ENCODE data around the gene C15orf39.

C15orf39 gene

GRCh38 chr15:75192307-75192706 is 9.4 kb upstream of the C15orf39 start:
- TF ChIP-seq CTCF (IDR thresholded peaks at IDR 0.05; ENCODE audit: low read depth, low read length, missing control alignments), result no peak
- Histone ChIP-seq H3K27me3 (replicated peaks) (no peaks in the 10 kb centered on the region), H3K36me3 (replicated peaks) (no peaks in the 10 kb centered on the region), H3K27ac (no peak overlapping the region), H3K4me3 (ENCODE audit: low read depth, low read length) (no peak overlapping the region)
- DNase-seq, result no peak
- in situ Hi-C loops (cut with HindIII; ENCODE audit: low pct_ligation_motif_present, low sequenced_read_pairs), result no loop called here

GRCh38 chr15:75193272-75193671 is 8.4 kb upstream of the C15orf39 start:
- TF ChIP-seq CTCF (IDR thresholded peaks at IDR 0.05; ENCODE audit: low read depth, low read length, missing control alignments), result no peak
- Histone ChIP-seq H3K4me3 (ENCODE audit: low read depth, low read length) (no peak overlapping the region), H3K27me3 (replicated peaks) (no peaks in the 10 kb centered on the region), H3K36me3 (replicated peaks) (no peaks in the 10 kb centered on the region), H3K27ac (no peak overlapping the region)
- no peak for DNase-seq
- in situ Hi-C loops (cut with HindIII; ENCODE audit: low pct_ligation_motif_present, low sequenced_read_pairs), result no loop called here

- Histone ChIP-seq H3K36me3 (replicated peaks) (no peaks in the 10 kb centered on the region), H3K27me3 (replicated peaks) (no peaks in the 10 kb centered on the region), H3K4me3 (ENCODE audit: low read depth, low read length) (no peak overlapping the region), H3K27ac (no peak overlapping the region)
- no peak for TF ChIP-seq CTCF (IDR thresholded peaks at IDR 0.05; ENCODE audit: low read depth, low read length, missing control alignments)
- in situ Hi-C loops (cut with HindIII; ENCODE audit: low pct_ligation_motif_present, low sequenced_read_pairs), result no loop called here
- DNase-seq, result no peak
Observed at GRCh38 chr15:75193976-75194375, 7.7 kb upstream of the C15orf39 start.

GRCh38 chr15:75194397-75194796 is 7.3 kb upstream of the C15orf39 start:
- DNase-seq, result no peak
- H3K27me3 ChIP-seq (replicated peaks), result no peaks in the 10 kb centered on the region
- H3K27ac ChIP-seq, result no peak overlapping the region
- in situ Hi-C loops (cut with HindIII; ENCODE audit: low pct_ligation_motif_present, low sequenced_read_pairs), result no loop called here
- H3K4me3 ChIP-seq (ENCODE audit: low read depth, low read length), result no peak overlapping the region
- TF ChIP-seq CTCF (IDR thresholded peaks at IDR 0.05; ENCODE audit: low read depth, low read length, missing control alignments), result no peak
- no peaks in the 10 kb centered on the region for H3K36me3 ChIP-seq (replicated peaks)

- in situ Hi-C loops (cut with HindIII; ENCODE audit: low pct_ligation_motif_present, low sequenced_read_pairs), result no loop called here
- Histone ChIP-seq H3K36me3 (replicated peaks) (no peaks in the 10 kb centered on the region), H3K4me3 (ENCODE audit: low read depth, low read length) (no peak overlapping the region), H3K27ac (no peak overlapping the region), H3K27me3 (replicated peaks) (no peaks in the 10 kb centered on the region)
- no peak for TF ChIP-seq CTCF (IDR thresholded peaks at IDR 0.05; ENCODE audit: low read depth, low read length, missing control alignments)
- DNase-seq, result no peak
Observed at GRCh38 chr15:75195122-75195765, 6.4 kb upstream of the C15orf39 start.

- in situ Hi-C loops (cut with HindIII; ENCODE audit: low pct_ligation_motif_present, low sequenced_read_pairs), result no loop called here
- H3K27me3 ChIP-seq (replicated peaks), result no peaks in the 10 kb centered on the region
- H3K27ac ChIP-seq, result no peak overlapping the region
- DNase-seq, result no peak
- no peaks in the 10 kb centered on the region for H3K36me3 ChIP-seq (replicated peaks)
- no peak overlapping the region for H3K4me3 ChIP-seq (ENCODE audit: low read depth, low read length)
- no peak for TF ChIP-seq CTCF (IDR thresholded peaks at IDR 0.05; ENCODE audit: low read depth, low read length, missing control alignments)
Observed at GRCh38 chr15:75195766-75196241, 5.9 kb upstream of the C15orf39 start.

Measured in brain microvascular endothelial cell (primary cell).